Prostate gland (tissue), 2 donors: Measurements from ENCODE around the gene SNRNP70.

ENCODE experiments used
- CTCF ChIP-seq, 4 experiments: fragments of 200-600 bp in 2 of 4; fragments of 450-650 bp in 2 of 4; sonication (generic) in 2 of 4; IDR thresholded peaks; 1 replicate in 3 of 4; 2 replicates in 1 of 4; pipeline ENCODE4 v1.5.1; 2016 to 2019; ENCODE audit warnings: antibody characterized with exemption in 4 of 4, mild to moderate bottlenecking in 2 of 4, moderate library complexity in 2 of 4
- POLR2AphosphoS5 ChIP-seq: sonication (generic); formaldehyde crosslinking; IDR thresholded peaks from one replicate; pipeline ENCODE4 v1.6.1; 2017; ENCODE audit warnings: antibody characterized with exemption

- TF ChIP-seq CTCF (IDR thresholded peaks at IDR 0.05) (no peak), POLR2AphosphoS5 (peak; percentile 36)
These were observed 26.2 kb downstream of the SNRNP70 start for GRCh38 chr19:49111218-49111998.
